Endothelial cell of umbilical vein (primary cell): ENCODE results near the gene MR1. TPM values are rescaled to one million over a fixed set of nuclear protein-coding genes. Genes with fewer than 3 reads are reported as not detected.

Experiments
- BruUV-seq: library from RNA; stranded (reverse); fragments of 400-500 nt; replicated peaks from 2 replicates; lab custom pipeline; 2021; lab: Mats Ljungman, UMichigan
- CTCF ChIA-PET: fragments of 300-600, 350-600 bp; sonication (Branson Sonifier 250); formaldehyde crosslinking; loops from one replicate; lab custom pipeline; 2021; ENCODE audit warnings: antibody characterized with exemption, inconsistent platforms; lab: Charles Lee
- POLR2A ChIA-PET: fragments of 300-600, 350-600 bp; sonication (Branson Sonifier 250); formaldehyde crosslinking; loops from one replicate; lab custom pipeline; 2021; ENCODE audit warnings: antibody characterized with exemption, inconsistent platforms; lab: Charles Lee
- DNase-seq: peaks from one replicate; pipeline ENCODE4 v3.0.0-alpha.2; 2011; ENCODE audit warnings: low read depth, low spot score
- FAIRE-seq: peaks from 2 replicates; lab custom pipeline; 2011; peaks lifted over from hg19 to GRCh38; lab: Jason Lieb, UNC
- H2AFZ ChIP-seq: 2 replicates; pipeline ENCODE4 v1.6.0; 2012; ENCODE audit warnings: low read depth, low read length, control low read depth, inconsistent platforms
- H3K27ac ChIP-seq: 2 replicates; pipeline ENCODE4 v1.5.1; 2011; ENCODE audit warnings: low read depth, mild to moderate bottlenecking, control low read depth, low read length, moderate library complexity; ENCODE audit not compliant: insufficient read depth
- H3K27me3 ChIP-seq, 2 experiments: 2 replicates each; pipeline versions ENCODE4 v1.6.0 to v1.6.1; 2011; ENCODE audit warnings: low read length in 2 of 2, mixed read lengths in 1 of 2; ENCODE audit not compliant: control insufficient read depth in 2 of 2, insufficient read depth in 2 of 2
- H3K36me3 ChIP-seq, 2 experiments: 2 replicates in 1 of 2; 3 replicates in 1 of 2; pipeline ENCODE4 v1.5.1; 2011; ENCODE audit warnings: low read length in 2 of 2, mild to moderate bottlenecking in 1 of 2, moderate library complexity in 1 of 2; ENCODE audit not compliant: control insufficient read depth in 2 of 2, insufficient read depth in 2 of 2; ENCODE audit errors: extremely low read depth in 1 of 2
- H3K4me1 ChIP-seq: 3 replicates; pipeline ENCODE4 v1.5.1; 2011; ENCODE audit warnings: mild to moderate bottlenecking, low read length; ENCODE audit not compliant: control insufficient read depth, insufficient read depth; ENCODE audit errors: extremely low read depth
- H3K4me2 ChIP-seq: 2 replicates; pipeline ENCODE4 v1.6.1; 2011; ENCODE audit warnings: low read length, control low read depth, mixed read lengths; ENCODE audit not compliant: insufficient read depth
- H3K4me3 ChIP-seq, 3 experiments: fragments of 200-600 bp in 1 of 3; sonication (generic), shearing (Covaris generic) in 1 of 3; replicated peaks in 1 of 3; 2 replicates each; pipeline ENCODE4 v1.5.1; 2011 to 2016; ENCODE audit warnings: control low read depth in 3 of 3, low read length in 3 of 3, mild to moderate bottlenecking in 2 of 3, inconsistent platforms in 1 of 3, low read depth in 1 of 3, moderate library complexity in 1 of 3; ENCODE audit not compliant: insufficient read depth in 1 of 3
- H3K79me2 ChIP-seq: 2 replicates; pipeline ENCODE4 v1.6.0; 2012; ENCODE audit warnings: low read length, inconsistent platforms; ENCODE audit not compliant: control insufficient read depth, insufficient read depth
- H3K9ac ChIP-seq: replicated peaks from 2 replicates; pipeline ENCODE3; 2011; ENCODE audit warnings: low read length, control low read depth; ENCODE audit not compliant: insufficient read depth; ENCODE audit errors: extremely low read depth
- H3K9me1 ChIP-seq: replicated peaks from 3 replicates; pipeline ENCODE4 v1.6.0; 2011; ENCODE audit warnings: mild to moderate bottlenecking, low read length; ENCODE audit not compliant: control insufficient read depth, insufficient read depth; ENCODE audit errors: extremely low read depth
- H3K9me3 ChIP-seq: replicated peaks from 2 replicates; pipeline ENCODE4 v1.5.1; 2012; ENCODE audit warnings: low read length, inconsistent platforms; ENCODE audit not compliant: control insufficient read depth, insufficient read depth
- H4K20me1 ChIP-seq: replicated peaks from 2 replicates; pipeline ENCODE3; 2011; ENCODE audit warnings: mild to moderate bottlenecking, low read length; ENCODE audit not compliant: control insufficient read depth, insufficient read depth; ENCODE audit errors: extremely low read depth
- CTCF ChIP-seq, 2 donors: IDR thresholded peaks; 1 replicate in 1 of 2; 2 replicates in 1 of 2; pipeline ENCODE4 v1.5.1; 2011; ENCODE audit warnings: low read length in 2 of 2, mild to moderate bottlenecking in 2 of 2, moderate library complexity in 2 of 2, control low read depth in 1 of 2, inconsistent platforms in 1 of 2, low read depth in 1 of 2; ENCODE audit not compliant: insufficient read depth in 1 of 2; ENCODE audit errors: extremely low read depth in 1 of 2
- FOS ChIP-seq: IDR thresholded peaks from 2 replicates; pipeline ENCODE4 v1.6.1; 2011; ENCODE audit warnings: mild to moderate bottlenecking, low read length, moderate library complexity, borderline replicate concordance; ENCODE audit not compliant: insufficient read depth
- GATA2 ChIP-seq: IDR thresholded peaks from 2 replicates; pipeline ENCODE4 v1.7.0; 2011; ENCODE audit warnings: low read depth, mild to moderate bottlenecking, moderate library complexity, mixed read lengths, low read length; ENCODE audit not compliant: insufficient read length, insufficient read depth
- JUN ChIP-seq: IDR thresholded peaks from 2 replicates; pipeline ENCODE4 v1.6.1; 2011; ENCODE audit warnings: borderline replicate concordance, low read depth; ENCODE audit not compliant: insufficient read length, insufficient read depth
- MAX ChIP-seq: IDR thresholded peaks from 2 replicates; pipeline ENCODE4 v1.6.1; 2011; ENCODE audit not compliant: insufficient read depth, insufficient read length
- POLR2A ChIP-seq: IDR thresholded peaks from 2 replicates; pipeline ENCODE4 v1.6.1; 2012; ENCODE audit warnings: low read depth, mild to moderate bottlenecking, control low read depth, low read length
- POLR2AphosphoS5 ChIP-seq: IDR thresholded peaks from 2 replicates; pipeline ENCODE4 v1.6.1; 2012; ENCODE audit warnings: low read depth, mild to moderate bottlenecking, control low read depth, low read length, moderate library complexity; ENCODE audit not compliant: insufficient read depth
- dilution Hi-C: fragments of 300-500 bp; cut with MboI; formaldehyde crosslinking; loops from one replicate; pipeline ENCODE4 v1.15.0; 2019; ENCODE audit warnings: low sequenced_read_pairs; ENCODE audit not compliant: extremely low pct_ligation_motif_present
- intact Hi-C: fragments of 100-400 bp; cut with micrococcal nuclease; formaldehyde crosslinking; loops from one replicate; pipeline ENCODE4 v1.10.0; 2022
- polyA plus RNA-seq, 4 experiments: library from polyadenylated mRNA; depleted of rRNA in 3 of 4; stranded (reverse) in 3 of 4; unstranded in 1 of 4; fragments of >200 nt; gene quantifications; 2 replicates each; pipeline versions ENCODE4 v1.2.1 to v1.2.3, GENCODE V29; 2011 to 2012; ENCODE audit warnings: missing spikeins in 1 of 4
- total RNA-seq: library from RNA; stranded (reverse); gene quantifications from 2 replicates; pipeline ENCODE4 v1.2.3, GENCODE V29; 2021

MR1 gene
- total and polyA plus RNA-seq, 2 donors (not counting 3 experiments of a cell fraction or from before 2014, with no cell fraction given), result 1.3 to 2.5 TPM

- ChIA-PET POLR2A (interaction anchor here (0.7 kb wide), 1 partner anchor 557 kb away, joined by 3 read pairs; no protein-coding TSS in a partner anchor), CTCF (interaction anchor here (1.0 kb wide), 1 partner anchor 9 kb away, joined by 3 read pairs; no protein-coding TSS in a partner anchor)
- H3K9me1 ChIP-seq, result no peaks in the 10 kb centered on the region
- dilution Hi-C loops, result no loop called here
- no TSS peak for BruUV-seq
- no peak for TF ChIP-seq MAX
- no peak for TF ChIP-seq JUN
- TF ChIP-seq FOS, result no peak
- no peak for TF ChIP-seq POLR2AphosphoS5
- TF ChIP-seq POLR2A, result no peak
- no peak overlapping the region for H2AFZ ChIP-seq
- no peak overlapping the region for H3K9ac ChIP-seq
- H3K4me3 ChIP-seq, result no peak overlapping the region
- H3K27ac ChIP-seq, result no peak overlapping the region
- DNase-seq, result no peak
- FAIRE-seq, result no peak
- no peaks in the 10 kb centered on the region for H3K36me3 ChIP-seq
- H3K4me1 ChIP-seq, result peaks cover under 1% of the 10 kb centered on the region
- no peaks in the 10 kb centered on the region for H3K27me3 ChIP-seq
- no peak overlapping the region for H3K4me2 ChIP-seq
- H3K9me3 ChIP-seq, result no peaks in the 10 kb centered on the region
- peaks cover 27% of the 10 kb centered on the region for H4K20me1 ChIP-seq
- intact Hi-C loops, result no loop called here
- H3K79me2 ChIP-seq, result peaks cover 89% of the 10 kb centered on the region
Measured at GRCh38 chr1:181015251-181015615, 18.6 kb upstream of the MR1 start.

- no TSS peak for BruUV-seq
- ChIA-PET POLR2A (no interaction called here), CTCF (no interaction called here)
- Histone ChIP-seq H3K27me3 (no peaks in the 10 kb centered on the region), H3K36me3 (no peaks in the 10 kb centered on the region), H3K9ac (no peak overlapping the region), H3K9me3 (no peaks in the 10 kb centered on the region), H4K20me1 (peaks cover 27% of the 10 kb centered on the region), H3K9me1 (no peaks in the 10 kb centered on the region), H3K4me2 (no peak overlapping the region), H3K4me3 (no peak overlapping the region), H3K27ac (no peak overlapping the region), H3K4me1 (peaks cover 13% of the 10 kb centered on the region), H2AFZ (no peak overlapping the region), H3K79me2 (peaks cover 88% of the 10 kb centered on the region)
- dilution Hi-C loops (no loop called here), intact Hi-C loops (no loop called here)
- DNase-seq, result no peak
- TF ChIP-seq MAX (no peak), GATA2 (no peak), CTCF (IDR thresholded peaks at IDR 0.05; ENCODE audit: extremely low read depth in 1 of 2, insufficient read depth in 1 of 2, low read depth in 1 of 2, low read length in 2 of 2) (no peak), FOS (no peak)
- FAIRE-seq, result no peak
Measured at GRCh38 chr1:181016563-181016962, 17.2 kb upstream of the MR1 start.
